ENCODE data around the gene CRABP1. TPM values are rescaled to one million over a fixed set of nuclear protein-coding genes. Genes with fewer than 3 reads are reported as not detected.

CRABP1 gene
- total RNA-seq, 1 donor from 2014 or later: not detected

DNA sequence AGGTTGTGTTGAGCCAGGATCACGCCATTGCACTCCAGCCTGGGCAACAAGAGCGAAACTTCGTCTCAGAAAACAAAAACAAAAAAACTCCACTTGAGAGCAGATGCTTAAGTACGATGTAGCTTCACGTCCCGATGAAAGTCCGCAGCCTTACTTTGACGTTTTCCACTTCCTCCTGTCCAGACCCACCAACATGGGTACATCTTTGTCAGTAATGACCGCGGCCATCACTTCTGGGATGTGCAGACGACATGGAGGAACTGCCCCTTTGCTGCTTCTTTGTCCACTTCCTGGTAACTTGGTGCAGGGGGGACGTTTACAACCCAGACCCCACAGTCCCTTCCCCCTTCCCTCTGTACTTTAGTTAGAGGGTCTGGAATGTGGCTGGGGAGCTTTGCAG is 48.7 kb downstream of the CRABP1 start:
- Histone ChIP-seq H3K4me3 (ENCODE audit: low read depth, low read length) (no peak overlapping the region), H3K27me3 (ENCODE audit: control insufficient read depth, insufficient read depth, low read length) (peaks cover 8% of the 10 kb centered on the region), H3K36me3 (ENCODE audit: control insufficient read depth, insufficient read depth, low read length) (no peaks in the 10 kb centered on the region)
- TF ChIP-seq, protein P1, sequence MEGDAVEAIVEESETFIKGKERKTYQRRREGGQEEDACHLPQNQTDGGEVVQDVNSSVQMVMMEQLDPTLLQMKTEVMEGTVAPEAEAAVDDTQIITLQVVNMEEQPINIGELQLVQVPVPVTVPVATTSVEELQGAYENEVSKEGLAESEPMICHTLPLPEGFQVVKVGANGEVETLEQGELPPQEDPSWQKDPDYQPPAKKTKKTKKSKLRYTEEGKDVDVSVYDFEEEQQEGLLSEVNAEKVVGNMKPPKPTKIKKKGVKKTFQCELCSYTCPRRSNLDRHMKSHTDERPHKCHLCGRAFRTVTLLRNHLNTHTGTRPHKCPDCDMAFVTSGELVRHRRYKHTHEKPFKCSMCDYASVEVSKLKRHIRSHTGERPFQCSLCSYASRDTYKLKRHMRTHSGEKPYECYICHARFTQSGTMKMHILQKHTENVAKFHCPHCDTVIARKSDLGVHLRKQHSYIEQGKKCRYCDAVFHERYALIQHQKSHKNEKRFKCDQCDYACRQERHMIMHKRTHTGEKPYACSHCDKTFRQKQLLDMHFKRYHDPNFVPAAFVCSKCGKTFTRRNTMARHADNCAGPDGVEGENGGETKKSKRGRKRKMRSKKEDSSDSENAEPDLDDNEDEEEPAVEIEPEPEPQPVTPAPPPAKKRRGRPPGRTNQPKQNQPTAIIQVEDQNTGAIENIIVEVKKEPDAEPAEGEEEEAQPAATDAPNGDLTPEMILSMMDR (IDR thresholded peaks at IDR 0.05; ENCODE audit: insufficient read depth, low read length, severe bottlenecking): no peak
- no peak for FAIRE-seq
- no peak for DNase-seq (ENCODE audit: low read depth)

DNA sequence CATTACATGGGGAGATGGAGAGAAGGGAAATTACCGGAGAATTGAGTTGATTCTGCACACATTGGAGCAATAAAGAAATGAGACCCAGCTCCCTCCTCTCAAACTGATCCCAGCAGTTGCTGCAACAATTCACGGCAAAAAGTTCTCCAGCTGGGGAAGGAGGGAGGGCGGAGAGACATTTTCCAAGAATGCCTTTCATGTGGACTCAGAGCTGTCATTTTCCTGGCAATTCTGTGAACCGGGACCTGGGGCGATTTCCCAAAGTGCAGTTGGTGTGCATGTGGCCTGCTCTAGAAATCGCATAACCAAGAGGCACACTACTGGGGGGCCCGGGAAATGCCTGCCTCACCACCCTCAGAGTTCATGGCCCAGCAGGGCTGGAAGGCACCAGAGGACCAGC is 49.2 kb downstream of the CRABP1 start:
- Histone ChIP-seq H3K36me3 (ENCODE audit: control insufficient read depth, insufficient read depth, low read length) (no peaks in the 10 kb centered on the region), H3K4me3 (ENCODE audit: low read depth, low read length) (no peak overlapping the region), H3K27me3 (ENCODE audit: control insufficient read depth, insufficient read depth, low read length) (peaks cover 8% of the 10 kb centered on the region)
- FAIRE-seq (no peak), DNase-seq (ENCODE audit: low read depth) (no peak)
- TF ChIP-seq, protein P1 (IDR thresholded peaks at IDR 0.05; ENCODE audit: insufficient read depth, low read length, severe bottlenecking): no peak

GRCh38 chr15:78389738-78390137 is 49.6 kb downstream of the CRABP1 start:
- DNase-seq (ENCODE audit: low read depth) (no peak), FAIRE-seq (no peak)
- TF ChIP-seq, protein P1 (IDR thresholded peaks at IDR 0.05; ENCODE audit: insufficient read depth, low read length, severe bottlenecking): no peak
- no peak overlapping the region for H3K4me3 ChIP-seq (ENCODE audit: low read depth, low read length)
- H3K27me3 ChIP-seq (ENCODE audit: control insufficient read depth, insufficient read depth, low read length): peaks cover 6% of the 10 kb centered on the region
- no peaks in the 10 kb centered on the region for H3K36me3 ChIP-seq (ENCODE audit: control insufficient read depth, insufficient read depth, low read length)

DNA sequence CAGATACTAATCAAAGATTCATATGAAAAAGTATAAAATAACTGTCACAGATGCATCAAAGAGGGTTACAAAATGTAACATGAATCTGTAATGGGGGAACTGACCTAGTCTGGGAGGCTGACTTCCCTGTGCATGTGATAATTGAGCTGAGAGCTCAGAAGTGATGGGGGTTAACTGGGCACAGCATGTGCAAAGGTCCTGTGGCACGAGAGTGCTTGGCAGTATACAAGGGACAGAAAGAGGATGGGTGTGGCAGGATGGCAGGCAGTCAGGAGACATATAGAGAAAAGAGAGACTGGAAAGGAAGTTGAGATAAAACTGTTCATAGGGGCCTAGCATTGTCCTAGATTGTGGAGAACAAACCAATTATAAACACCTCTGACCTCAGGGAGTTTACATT is 50.1 kb downstream of the CRABP1 start:
- no peak overlapping the region for H3K4me3 ChIP-seq (ENCODE audit: low read depth, low read length)
- DNase-seq (ENCODE audit: low read depth) (no peak), FAIRE-seq (no peak)
- TF ChIP-seq, protein P1 (IDR thresholded peaks at IDR 0.05; ENCODE audit: insufficient read depth, low read length, severe bottlenecking): no peak
- H3K36me3 ChIP-seq (ENCODE audit: control insufficient read depth, insufficient read depth, low read length): no peaks in the 10 kb centered on the region
- H3K27me3 ChIP-seq (ENCODE audit: control insufficient read depth, insufficient read depth, low read length): peaks cover 5% of the 10 kb centered on the region

- Histone ChIP-seq H3K36me3 (ENCODE audit: control insufficient read depth, insufficient read depth, low read length) (no peaks in the 10 kb centered on the region), H3K27me3 (ENCODE audit: control insufficient read depth, insufficient read depth, low read length) (peaks cover 4% of the 10 kb centered on the region), H3K4me3 (ENCODE audit: low read depth, low read length) (no peak overlapping the region)
- no peak for FAIRE-seq
- DNase-seq (ENCODE audit: low read depth): no peak
- TF ChIP-seq, protein P1 (IDR thresholded peaks at IDR 0.05; ENCODE audit: insufficient read depth, low read length, severe bottlenecking): no peak
Measured at GRCh38 chr15:78390826-78391225, 50.7 kb downstream of the CRABP1 start.

DNA sequence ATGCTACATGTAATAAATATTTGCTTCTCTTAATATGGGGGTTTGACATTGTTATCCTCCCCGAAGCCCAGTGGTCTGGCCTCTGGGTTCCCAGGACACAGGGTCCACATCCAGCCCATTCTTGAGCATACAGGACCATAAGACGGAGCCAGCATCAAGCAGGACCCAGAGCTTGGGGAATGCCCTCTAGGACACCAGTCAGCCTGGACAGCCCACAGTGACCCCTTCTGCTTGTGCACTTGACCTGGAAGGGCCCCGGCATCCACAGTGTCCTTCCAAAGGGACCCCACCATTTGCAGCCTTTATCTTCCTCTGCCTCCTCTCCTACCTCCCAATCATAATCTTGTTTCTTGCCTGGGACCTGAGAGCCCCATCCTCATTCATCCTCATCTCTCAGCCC is 51.6 kb downstream of the CRABP1 start:
- Histone ChIP-seq H3K27me3 (ENCODE audit: control insufficient read depth, insufficient read depth, low read length) (peaks cover 2% of the 10 kb centered on the region), H3K4me3 (ENCODE audit: low read depth, low read length) (no peak overlapping the region), H3K36me3 (ENCODE audit: control insufficient read depth, insufficient read depth, low read length) (no peaks in the 10 kb centered on the region)
- FAIRE-seq (no peak), DNase-seq (ENCODE audit: low read depth) (no peak)
- TF ChIP-seq, protein P1 (IDR thresholded peaks at IDR 0.05; ENCODE audit: insufficient read depth, low read length, severe bottlenecking): no peak
